ENCODE measurements around the gene KIF3A.

DNA sequence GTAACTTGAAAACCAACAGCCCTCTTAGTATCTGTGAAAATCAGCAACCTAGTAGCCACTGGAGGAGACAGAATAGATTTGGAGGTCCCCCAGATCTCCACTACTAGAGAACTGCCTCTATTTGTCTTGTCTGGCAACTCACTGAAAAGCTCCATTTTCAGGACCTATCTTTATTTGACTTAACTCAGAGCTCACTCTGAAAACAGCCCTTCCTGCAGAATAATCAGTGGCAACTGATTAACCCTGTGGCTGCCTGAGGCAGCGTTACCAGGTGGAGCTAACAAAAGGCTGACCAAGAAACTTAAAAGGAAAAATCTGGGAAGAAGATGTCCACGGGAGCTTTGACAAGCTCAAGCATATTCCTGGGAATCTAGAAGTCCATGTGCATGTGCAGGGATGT, 89.9 kb downstream of the KIF3A start:
- TF ChIP-seq, protein P1, sequence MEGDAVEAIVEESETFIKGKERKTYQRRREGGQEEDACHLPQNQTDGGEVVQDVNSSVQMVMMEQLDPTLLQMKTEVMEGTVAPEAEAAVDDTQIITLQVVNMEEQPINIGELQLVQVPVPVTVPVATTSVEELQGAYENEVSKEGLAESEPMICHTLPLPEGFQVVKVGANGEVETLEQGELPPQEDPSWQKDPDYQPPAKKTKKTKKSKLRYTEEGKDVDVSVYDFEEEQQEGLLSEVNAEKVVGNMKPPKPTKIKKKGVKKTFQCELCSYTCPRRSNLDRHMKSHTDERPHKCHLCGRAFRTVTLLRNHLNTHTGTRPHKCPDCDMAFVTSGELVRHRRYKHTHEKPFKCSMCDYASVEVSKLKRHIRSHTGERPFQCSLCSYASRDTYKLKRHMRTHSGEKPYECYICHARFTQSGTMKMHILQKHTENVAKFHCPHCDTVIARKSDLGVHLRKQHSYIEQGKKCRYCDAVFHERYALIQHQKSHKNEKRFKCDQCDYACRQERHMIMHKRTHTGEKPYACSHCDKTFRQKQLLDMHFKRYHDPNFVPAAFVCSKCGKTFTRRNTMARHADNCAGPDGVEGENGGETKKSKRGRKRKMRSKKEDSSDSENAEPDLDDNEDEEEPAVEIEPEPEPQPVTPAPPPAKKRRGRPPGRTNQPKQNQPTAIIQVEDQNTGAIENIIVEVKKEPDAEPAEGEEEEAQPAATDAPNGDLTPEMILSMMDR (IDR thresholded peaks at IDR 0.05): no peak
- TF ChIP-seq POLR2A (IDR thresholded peaks at IDR 0.05): no peak

All from stomach (tissue), 4 donors.